ENCODE measurements around the gene ORAI1. TPM values are rescaled to one million over a fixed set of nuclear protein-coding genes. Genes with fewer than 3 reads are reported as not detected.
"Not testable (repeated sequence)": the region's sequence is repeated elsewhere in the genome, so short reads cannot be mapped to it uniquely, and the experiment has no call there.

The ORAI1 gene
- total RNA-seq, 2 experiments from 2014 or later: 29.4 to 35.9 TPM

DNA sequence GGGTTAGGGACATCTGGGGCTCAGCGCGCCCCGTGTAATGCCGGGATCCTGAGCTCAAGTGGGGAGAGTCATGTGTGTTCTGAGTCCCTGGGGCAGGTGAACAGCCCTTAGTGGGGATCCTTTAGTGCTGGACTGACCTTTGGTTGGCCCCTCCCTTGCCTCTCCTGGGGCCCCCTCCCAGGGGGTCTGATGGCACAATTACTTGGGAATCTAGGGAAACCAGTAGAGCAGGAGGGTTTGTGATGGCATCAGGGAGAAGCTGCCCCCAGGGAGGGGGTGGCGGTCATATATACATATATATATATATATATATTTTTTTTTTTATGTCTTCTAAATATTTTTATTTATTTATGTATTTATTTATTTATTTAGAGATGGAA is 43.2 kb downstream of the ORAI1 start, which contains the start of gene MORN3:
TSS of gene MORN3 (minus strand) at position 134 of the 380 bp plus-strand sequence. CDS start 171 bp downstream, outside the sequence.
- intact Hi-C loops (cut with DNase I, micrococcal nuclease): loop anchor here in 1 of 2 experiments (5.0 kb wide), 1 partner anchor 117 kb away; no protein-coding TSS in a partner anchor
- DNase-seq (no peak), ATAC-seq (no peak)
- Mint-ChIP-seq H3K27me3 (no peaks in the 10 kb centered on the region), H3K36me3 (ENCODE audit: low read depth) (peaks cover 5% of the 10 kb centered on the region), H3K9me3 (ENCODE audit: low read depth) (no peaks in the 10 kb centered on the region), H3K4me3 (no peak within 1 kb of the TSS), H3K27ac (no peak within 1 kb of the TSS), H3K4me1 (peaks cover 54% of the 10 kb centered on the region)
- ChIA-PET POLR2A (interaction anchor here (0.6 kb wide), 1 partner anchor 32 kb away, joined by 3 read pairs; no protein-coding TSS in a partner anchor), CTCF (interaction anchor here (0.8 to 2.8 kb wide), 15 partner anchors 12 to 218 kb away, joined by 3 to 37 read pairs (median 6); partner anchors contain the start of genes ORAI1 and TMEM120B)

DNA sequence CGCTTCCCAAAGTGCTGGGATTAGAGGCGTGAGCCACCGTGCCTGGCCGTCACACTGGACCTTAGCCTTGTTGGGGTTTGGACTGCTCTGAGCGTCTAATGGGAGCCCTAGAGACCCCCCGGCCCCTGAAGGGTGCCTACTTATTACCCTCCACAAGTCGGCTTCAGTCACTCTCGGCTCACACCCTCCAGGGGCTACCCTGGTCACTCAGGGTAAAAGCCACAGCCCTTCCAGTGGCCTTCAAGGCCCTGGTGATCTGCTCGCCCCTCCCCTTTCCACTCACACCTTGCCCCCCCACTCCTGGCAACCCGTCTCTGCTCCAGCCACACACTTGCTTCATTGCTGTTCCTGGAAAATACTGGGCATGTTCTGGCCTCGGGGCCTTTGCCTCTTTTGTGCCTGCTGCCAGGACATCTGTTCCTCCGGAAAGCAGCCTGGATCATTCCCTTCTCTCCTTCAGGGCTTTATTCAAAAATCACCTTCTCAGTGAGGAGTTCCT is 46.7 kb downstream of the ORAI1 start:
- ChIA-PET CTCF (interaction anchor here (0.7 to 3.3 kb wide), 4 partner anchors 13 to 128 kb away, joined by 3 to 25 read pairs (median 12); partner anchors contain the start of gene ORAI1), POLR2A (interaction anchor here (1.0 to 1.9 kb wide), 2 partner anchors 14 to 46 kb away, joined by 5 to 12 read pairs; partner anchors contain the start of gene ORAI1)
- DNase-seq: no peak
- peak overlapping the region; percentile 93 for H3K27ac Mint-ChIP-seq
- H3K36me3 Mint-ChIP-seq (ENCODE audit: low read depth): no peaks in the 10 kb centered on the region
- H3K9me3 Mint-ChIP-seq (ENCODE audit: low read depth): no peaks in the 10 kb centered on the region
- ATAC-seq: no peak
- H3K27me3 Mint-ChIP-seq: no peaks in the 10 kb centered on the region
- intact Hi-C loops (cut with DNase I, micrococcal nuclease): loop anchor here in 1 of 2 experiments (2.0 to 5.0 kb wide), 2 partner anchors 92 to 271 kb away; partner anchors contain the start of genes KDM2B and RNF34
- H3K4me1 Mint-ChIP-seq: peaks cover 35% of the 10 kb centered on the region
- peak overlapping the region; percentile 80 for H3K4me3 Mint-ChIP-seq

DNA sequence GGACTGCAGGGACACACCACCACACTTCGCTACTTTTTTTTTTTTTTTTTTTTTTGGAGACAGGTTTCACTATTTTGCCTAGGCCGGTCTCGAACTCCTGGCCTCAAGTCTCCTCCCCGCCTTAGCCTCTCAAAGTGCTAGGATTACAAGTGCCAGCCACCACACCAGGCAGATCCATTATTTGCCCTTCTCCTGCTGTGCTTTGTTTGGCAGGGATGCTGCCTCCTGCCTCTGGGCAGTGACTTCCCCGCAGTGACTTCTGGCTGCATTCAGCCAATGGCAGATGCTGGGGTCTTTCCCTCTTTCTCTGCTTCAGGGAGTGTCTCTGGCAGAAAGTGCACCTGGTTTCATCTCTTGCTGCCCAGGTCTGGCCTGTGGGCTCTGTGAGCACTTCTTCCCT is 49.9 kb downstream of the ORAI1 start:
- POLR2A ChIA-PET: no interaction called here
- DNase-seq: no peak
- CTCF ChIA-PET: interaction anchor here (0.6 kb wide), 1 partner anchor 169 kb away, joined by 3 read pairs; no protein-coding TSS in a partner anchor
- Mint-ChIP-seq H3K27me3 (no peaks in the 10 kb centered on the region), H3K27ac (peak overlapping the region; percentile 39), H3K9me3 (ENCODE audit: low read depth) (no peaks in the 10 kb centered on the region), H3K4me1 (peaks cover 28% of the 10 kb centered on the region), H3K4me3 (no peak overlapping the region), H3K36me3 (ENCODE audit: low read depth) (no peaks in the 10 kb centered on the region)
- intact Hi-C loops (cut with DNase I, micrococcal nuclease): no loop called here
- ATAC-seq: no peak

DNA sequence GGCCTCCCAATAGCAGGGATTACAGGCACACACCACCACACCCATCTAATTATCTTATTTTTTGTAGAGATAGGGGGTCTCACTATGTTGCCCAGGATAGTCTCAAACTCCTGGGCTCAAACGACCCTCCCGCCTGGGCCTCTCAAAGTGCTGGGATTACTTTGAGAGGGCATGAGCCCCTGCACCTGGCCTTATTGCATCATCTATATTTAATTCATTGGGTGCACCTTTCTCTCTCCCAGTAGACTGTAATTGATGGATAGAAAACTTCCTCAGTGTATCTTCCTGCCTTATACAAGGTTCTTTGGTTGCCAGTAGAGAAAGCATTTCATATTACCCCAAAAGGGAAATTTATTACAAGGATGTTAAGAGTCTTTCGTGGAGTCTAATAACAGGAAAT is 52.0 kb downstream of the ORAI1 start:
- POLR2A ChIA-PET: no interaction called here
- peaks cover 13% of the 10 kb centered on the region for H3K4me1 Mint-ChIP-seq
- no peaks in the 10 kb centered on the region for H3K9me3 Mint-ChIP-seq (ENCODE audit: low read depth)
- DNase-seq: no peak
- ATAC-seq: no peak
- no peaks in the 10 kb centered on the region for H3K36me3 Mint-ChIP-seq (ENCODE audit: low read depth)
- H3K4me3 Mint-ChIP-seq: no peak overlapping the region
- H3K27me3 Mint-ChIP-seq: no peaks in the 10 kb centered on the region
- peak overlapping the region; percentile 6 for H3K27ac Mint-ChIP-seq
- CTCF ChIA-PET: interaction anchor here (0.6 to 0.9 kb wide), 2 partner anchors 111 to 163 kb away, joined by 3 to 4 read pairs; no protein-coding TSS in a partner anchor
- intact Hi-C loops (cut with DNase I, micrococcal nuclease): no loop called here

- intact Hi-C loops (cut with DNase I, micrococcal nuclease): no loop called here
- no peaks in the 10 kb centered on the region for H3K9me3 Mint-ChIP-seq (ENCODE audit: low read depth)
- ChIA-PET POLR2A (no interaction called here), CTCF (interaction anchor here (0.9 to 1.7 kb wide), 3 partner anchors 111 to 184 kb away, joined by 3 to 5 read pairs (median 4); no protein-coding TSS in a partner anchor)
- H3K4me3 Mint-ChIP-seq: no peak overlapping the region
- ATAC-seq: peak; percentile 21
- H3K36me3 Mint-ChIP-seq (ENCODE audit: low read depth): no peaks in the 10 kb centered on the region
- H3K27ac Mint-ChIP-seq: peak overlapping the region; percentile 23
- peak; percentile 32 for DNase-seq
- peaks cover 8% of the 10 kb centered on the region for H3K4me1 Mint-ChIP-seq
- no peaks in the 10 kb centered on the region for H3K27me3 Mint-ChIP-seq
Observed at GRCh38 chr12:121678716-121679300, 52.5 kb downstream of the ORAI1 start.

GRCh38 chr12:121679661-121680197 is 53.4 kb downstream of the ORAI1 start:
- ATAC-seq; H3K27me3 Mint-ChIP-seq; H3K4me3 Mint-ChIP-seq; DNase-seq; H3K9me3 Mint-ChIP-seq (ENCODE audit: low read depth); H3K36me3 Mint-ChIP-seq (ENCODE audit: low read depth); H3K27ac Mint-ChIP-seq; intact Hi-C loops (cut with DNase I, micrococcal nuclease); H3K4me1 Mint-ChIP-seq; POLR2A ChIA-PET: not testable (repeated sequence)
- CTCF ChIA-PET: interaction anchor here (1.1 to 8.1 kb wide), 4 partner anchors 115 to 185 kb away, joined by 3 to 49 read pairs (median 4); no protein-coding TSS in a partner anchor

GRCh38 chr12:121688966-121689365 is 62.6 kb downstream of the ORAI1 start:
- no peak overlapping the region for H3K27ac Mint-ChIP-seq
- no peaks in the 10 kb centered on the region for H3K9me3 Mint-ChIP-seq (ENCODE audit: low read depth)
- no peak overlapping the region for H3K4me3 Mint-ChIP-seq
- CTCF ChIA-PET: interaction anchor here (3.4 kb wide), 1 partner anchor 105 kb away, joined by 14 read pairs; the partner anchor contains the start of gene RHOF
- no peak for ATAC-seq
- H3K36me3 Mint-ChIP-seq (ENCODE audit: low read depth): no peaks in the 10 kb centered on the region
- POLR2A ChIA-PET: no interaction called here
- no peaks in the 10 kb centered on the region for H3K27me3 Mint-ChIP-seq
- intact Hi-C loops (cut with DNase I, micrococcal nuclease): loop anchor here in 1 of 2 experiments (5.0 kb wide), 2 partner anchors 152 to 198 kb away; partner anchors contain the start of gene PSMD9
- peaks cover 7% of the 10 kb centered on the region for H3K4me1 Mint-ChIP-seq
- DNase-seq: no peak

- no peaks in the 10 kb centered on the region for H3K27me3 Mint-ChIP-seq
- no peak overlapping the region for H3K27ac Mint-ChIP-seq
- POLR2A ChIA-PET: no interaction called here
- no peak overlapping the region for H3K4me3 Mint-ChIP-seq
- DNase-seq (no peak), ATAC-seq (no peak)
- no peaks in the 10 kb centered on the region for H3K9me3 Mint-ChIP-seq (ENCODE audit: low read depth)
- CTCF ChIA-PET: interaction anchor here (0.5 to 3.4 kb wide), 3 partner anchors 93 to 652 kb away, joined by 3 to 14 read pairs (median 3); partner anchors contain the start of gene RHOF
- intact Hi-C loops (cut with DNase I, micrococcal nuclease): loop anchor here in 1 of 2 experiments (5.0 kb wide), 2 partner anchors 152 to 198 kb away; partner anchors contain the start of gene PSMD9
- no peaks in the 10 kb centered on the region for H3K36me3 Mint-ChIP-seq (ENCODE audit: low read depth)
- H3K4me1 Mint-ChIP-seq: peaks cover 7% of the 10 kb centered on the region
Observed at GRCh38 chr12:121689430-121689829, 63.1 kb downstream of the ORAI1 start.

Other genes with a start within 250 kb of the ORAI1 start
- 10 to 100 TPM; 64.2 to 75.7 TPM for gene RNF34, start 226.4 kb upstream of the ORAI1 start, total RNA-seq
- gene KDM2B, start 45.5 kb upstream of the ORAI1 start, total RNA-seq: 10 to 100 TPM; 39.2 to 48.7 TPM
- 1 to 10 TPM; 2.0 to 2.6 TPM for gene MORN3, start 43.1 kb downstream of the ORAI1 start, total RNA-seq
- gene TMEM120B, start 86.2 kb downstream of the ORAI1 start, total RNA-seq: 10 to 100 TPM in 1 of 2 experiments, 1 to 10 TPM in 1; 8.8 to 11.7 TPM
- 100 to 1,000 TPM in 1 of 2 experiments, 10 to 100 TPM in 1; 100.0 to 105 TPM for gene RHOF, start 167.2 kb downstream of the ORAI1 start, total RNA-seq
- 10 to 100 TPM; 13.7 to 14.0 TPM for gene SETD1B, start 177.5 kb downstream of the ORAI1 start, total RNA-seq
- not detected for gene HPD, start 232.3 kb downstream of the ORAI1 start, total RNA-seq

Measured in activated CD4-positive, alpha-beta T cell treated with anti-CD3 and anti-CD28 coated beads for 36 hours (primary cell).